Endothelial cell of umbilical vein (primary cell): ENCODE data around the gene TCF7L2. TPM values are rescaled to one million over a fixed set of nuclear protein-coding genes. Genes with fewer than 3 reads are reported as not detected.

ENCODE experiments used
- BruUV-seq: library from RNA; stranded (reverse); fragments of 400-500 nt; replicated peaks from 2 replicates; lab custom pipeline; 2021; lab: Mats Ljungman, UMichigan
- CTCF ChIA-PET: fragments of 300-600, 350-600 bp; sonication (Branson Sonifier 250); formaldehyde crosslinking; loops from one replicate; lab custom pipeline; 2021; ENCODE audit warnings: antibody characterized with exemption, inconsistent platforms; lab: Charles Lee
- POLR2A ChIA-PET: fragments of 300-600, 350-600 bp; sonication (Branson Sonifier 250); formaldehyde crosslinking; loops from one replicate; lab custom pipeline; 2021; ENCODE audit warnings: antibody characterized with exemption, inconsistent platforms; lab: Charles Lee
- DNase-seq: peaks from one replicate; pipeline ENCODE4 v3.0.0-alpha.2; 2011; ENCODE audit warnings: low read depth, low spot score
- FAIRE-seq: peaks from 2 replicates; lab custom pipeline; 2011; peaks lifted over from hg19 to GRCh38; lab: Jason Lieb, UNC
- H2AFZ ChIP-seq: 2 replicates; pipeline ENCODE4 v1.6.0; 2012; ENCODE audit warnings: low read depth, low read length, control low read depth, inconsistent platforms
- H3K27ac ChIP-seq: 2 replicates; pipeline ENCODE4 v1.5.1; 2011; ENCODE audit warnings: low read depth, mild to moderate bottlenecking, control low read depth, low read length, moderate library complexity; ENCODE audit not compliant: insufficient read depth
- H3K27me3 ChIP-seq, 2 experiments: 2 replicates each; pipeline versions ENCODE4 v1.6.0 to v1.6.1; 2011; ENCODE audit warnings: low read length in 2 of 2, mixed read lengths in 1 of 2; ENCODE audit not compliant: control insufficient read depth in 2 of 2, insufficient read depth in 2 of 2
- H3K36me3 ChIP-seq, 2 experiments: 2 replicates in 1 of 2; 3 replicates in 1 of 2; pipeline ENCODE4 v1.5.1; 2011; ENCODE audit warnings: low read length in 2 of 2, mild to moderate bottlenecking in 1 of 2, moderate library complexity in 1 of 2; ENCODE audit not compliant: control insufficient read depth in 2 of 2, insufficient read depth in 2 of 2; ENCODE audit errors: extremely low read depth in 1 of 2
- H3K4me1 ChIP-seq: 3 replicates; pipeline ENCODE4 v1.5.1; 2011; ENCODE audit warnings: mild to moderate bottlenecking, low read length; ENCODE audit not compliant: control insufficient read depth, insufficient read depth; ENCODE audit errors: extremely low read depth
- H3K4me2 ChIP-seq: 2 replicates; pipeline ENCODE4 v1.6.1; 2011; ENCODE audit warnings: low read length, control low read depth, mixed read lengths; ENCODE audit not compliant: insufficient read depth
- H3K4me3 ChIP-seq, 3 experiments: fragments of 200-600 bp in 1 of 3; sonication (generic), shearing (Covaris generic) in 1 of 3; replicated peaks in 1 of 3; 2 replicates each; pipeline ENCODE4 v1.5.1; 2011 to 2016; ENCODE audit warnings: control low read depth in 3 of 3, low read length in 3 of 3, mild to moderate bottlenecking in 2 of 3, inconsistent platforms in 1 of 3, low read depth in 1 of 3, moderate library complexity in 1 of 3; ENCODE audit not compliant: insufficient read depth in 1 of 3
- H3K79me2 ChIP-seq: 2 replicates; pipeline ENCODE4 v1.6.0; 2012; ENCODE audit warnings: low read length, inconsistent platforms; ENCODE audit not compliant: control insufficient read depth, insufficient read depth
- H3K9ac ChIP-seq: replicated peaks from 2 replicates; pipeline ENCODE3; 2011; ENCODE audit warnings: low read length, control low read depth; ENCODE audit not compliant: insufficient read depth; ENCODE audit errors: extremely low read depth
- H3K9me1 ChIP-seq: replicated peaks from 3 replicates; pipeline ENCODE4 v1.6.0; 2011; ENCODE audit warnings: mild to moderate bottlenecking, low read length; ENCODE audit not compliant: control insufficient read depth, insufficient read depth; ENCODE audit errors: extremely low read depth
- H3K9me3 ChIP-seq: replicated peaks from 2 replicates; pipeline ENCODE4 v1.5.1; 2012; ENCODE audit warnings: low read length, inconsistent platforms; ENCODE audit not compliant: control insufficient read depth, insufficient read depth
- H4K20me1 ChIP-seq: replicated peaks from 2 replicates; pipeline ENCODE3; 2011; ENCODE audit warnings: mild to moderate bottlenecking, low read length; ENCODE audit not compliant: control insufficient read depth, insufficient read depth; ENCODE audit errors: extremely low read depth
- CTCF ChIP-seq, 2 donors: IDR thresholded peaks; 1 replicate in 1 of 2; 2 replicates in 1 of 2; pipeline ENCODE4 v1.5.1; 2011; ENCODE audit warnings: low read length in 2 of 2, mild to moderate bottlenecking in 2 of 2, moderate library complexity in 2 of 2, control low read depth in 1 of 2, inconsistent platforms in 1 of 2, low read depth in 1 of 2; ENCODE audit not compliant: insufficient read depth in 1 of 2; ENCODE audit errors: extremely low read depth in 1 of 2
- EZH2 ChIP-seq: IDR thresholded peaks from 2 replicates; pipeline ENCODE4 v1.6.1; 2012; ENCODE audit warnings: borderline replicate concordance, low read depth, mild to moderate bottlenecking, moderate library complexity, low read length, inconsistent platforms; ENCODE audit not compliant: severe bottlenecking
- FOS ChIP-seq: IDR thresholded peaks from 2 replicates; pipeline ENCODE4 v1.6.1; 2011; ENCODE audit warnings: mild to moderate bottlenecking, low read length, moderate library complexity, borderline replicate concordance; ENCODE audit not compliant: insufficient read depth
- MAX ChIP-seq: IDR thresholded peaks from 2 replicates; pipeline ENCODE4 v1.6.1; 2011; ENCODE audit not compliant: insufficient read depth, insufficient read length
- MYC ChIP-seq: IDR thresholded peaks from one replicate; pipeline ENCODE4 v1.6.1; 2011; ENCODE audit warnings: mild to moderate bottlenecking, low read depth, low read length
- POLR2A ChIP-seq: IDR thresholded peaks from 2 replicates; pipeline ENCODE4 v1.6.1; 2012; ENCODE audit warnings: low read depth, mild to moderate bottlenecking, control low read depth, low read length
- POLR2AphosphoS5 ChIP-seq: IDR thresholded peaks from 2 replicates; pipeline ENCODE4 v1.6.1; 2012; ENCODE audit warnings: low read depth, mild to moderate bottlenecking, control low read depth, low read length, moderate library complexity; ENCODE audit not compliant: insufficient read depth
- dilution Hi-C: fragments of 300-500 bp; cut with MboI; formaldehyde crosslinking; loops from one replicate; pipeline ENCODE4 v1.15.0; 2019; ENCODE audit warnings: low sequenced_read_pairs; ENCODE audit not compliant: extremely low pct_ligation_motif_present
- intact Hi-C: fragments of 100-400 bp; cut with micrococcal nuclease; formaldehyde crosslinking; loops from one replicate; pipeline ENCODE4 v1.10.0; 2022
- polyA plus RNA-seq, 4 experiments: library from polyadenylated mRNA; depleted of rRNA in 3 of 4; stranded (reverse) in 3 of 4; unstranded in 1 of 4; fragments of >200 nt; gene quantifications; 2 replicates each; pipeline versions ENCODE4 v1.2.1 to v1.2.3, GENCODE V29; 2011 to 2012; ENCODE audit warnings: missing spikeins in 1 of 4
- total RNA-seq: library from RNA; stranded (reverse); gene quantifications from 2 replicates; pipeline ENCODE4 v1.2.3, GENCODE V29; 2021

The TCF7L2 gene
- total and polyA plus RNA-seq, 2 donors (not counting 3 experiments of a cell fraction or from before 2014, with no cell fraction given): 9.9 to 21.8 TPM

DNA sequence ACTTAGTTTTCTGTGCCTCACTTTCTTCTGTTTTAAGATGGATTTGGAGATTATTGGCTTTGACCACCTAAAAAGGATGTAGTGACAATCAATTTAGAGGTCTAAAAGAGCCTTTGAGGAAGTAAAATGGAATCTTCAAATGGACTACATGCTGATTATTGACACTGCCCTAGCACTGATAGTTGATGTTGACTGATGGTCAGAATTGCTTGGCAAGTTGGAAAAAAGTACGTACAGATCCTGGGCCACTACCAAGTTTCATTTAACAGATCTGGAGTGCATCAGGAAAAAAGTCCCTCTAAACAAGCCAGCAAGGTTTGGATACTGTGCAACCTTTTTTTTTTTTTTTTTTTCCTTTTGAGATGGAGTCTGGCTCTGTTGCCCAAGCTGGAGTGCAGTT is 81.1 kb downstream of the TCF7L2 start:
- no peak overlapping the region for H3K4me3 ChIP-seq
- no peaks in the 10 kb centered on the region for H3K36me3 ChIP-seq
- H2AFZ ChIP-seq: no peak overlapping the region
- no peaks in the 10 kb centered on the region for H3K9me1 ChIP-seq
- ChIA-PET CTCF (no interaction called here), POLR2A (no interaction called here)
- no peak overlapping the region for H3K9ac ChIP-seq
- TF ChIP-seq FOS (no peak), MYC (no peak), POLR2AphosphoS5 (no peak), MAX (no peak), POLR2A (no peak), CTCF (IDR thresholded peaks at IDR 0.05; ENCODE audit: extremely low read depth in 1 of 2, insufficient read depth in 1 of 2, low read depth in 1 of 2, low read length in 2 of 2) (no peak), EZH2 (no peak)
- no peak overlapping the region for H3K27ac ChIP-seq
- H3K4me2 ChIP-seq: no peak overlapping the region
- no peak for FAIRE-seq
- no peaks in the 10 kb centered on the region for H3K27me3 ChIP-seq
- H3K9me3 ChIP-seq: no peaks in the 10 kb centered on the region
- intact Hi-C loops: no loop called here
- peaks cover 6% of the 10 kb centered on the region for H3K79me2 ChIP-seq
- DNase-seq: no peak
- peaks cover 26% of the 10 kb centered on the region for H3K4me1 ChIP-seq
- BruUV-seq: no TSS peak
- H4K20me1 ChIP-seq: peaks cover 11% of the 10 kb centered on the region
- dilution Hi-C loops: no loop called here

DNA sequence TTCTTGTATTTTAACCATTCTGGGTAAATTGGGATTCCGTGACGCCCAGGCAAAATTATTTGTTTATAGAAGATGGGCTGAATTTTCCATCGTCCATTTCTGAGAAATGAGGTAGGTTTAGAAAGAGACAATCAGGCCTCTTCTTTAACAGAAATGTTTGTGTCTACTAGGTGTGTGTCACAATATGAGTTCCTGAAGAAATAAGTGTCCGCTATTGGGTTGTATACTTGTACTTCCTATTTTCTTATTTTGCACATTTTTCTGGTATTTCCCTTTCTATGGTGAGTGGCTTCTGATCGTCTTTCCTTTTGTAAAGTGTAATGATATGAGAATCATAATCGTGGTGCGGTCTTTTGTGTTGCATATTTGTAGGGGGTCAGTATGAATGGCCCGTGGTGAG is 83.9 kb downstream of the TCF7L2 start:
- intact Hi-C loops: no loop called here

More for the DNA sequence above, 83.9 kb downstream of the TCF7L2 start:
- no peak overlapping the region for H3K4me3 ChIP-seq
- H3K9me3 ChIP-seq: no peaks in the 10 kb centered on the region
- no peaks in the 10 kb centered on the region for H3K27me3 ChIP-seq
- dilution Hi-C loops: no loop called here
- no peaks in the 10 kb centered on the region for H3K9me1 ChIP-seq
- BruUV-seq: no TSS peak
- H3K9ac ChIP-seq: no peak overlapping the region
- FAIRE-seq: no peak
- peaks cover 6% of the 10 kb centered on the region for H3K79me2 ChIP-seq
- TF ChIP-seq POLR2A (no peak), FOS (no peak), MYC (no peak), MAX (no peak)
- no peak overlapping the region for H3K27ac ChIP-seq
- ChIA-PET CTCF (no interaction called here), POLR2A (no interaction called here)
- no peak overlapping the region for H3K4me2 ChIP-seq
- H2AFZ ChIP-seq: no peak overlapping the region
- DNase-seq: no peak
- H3K4me1 ChIP-seq: peaks cover 7% of the 10 kb centered on the region
- H4K20me1 ChIP-seq: peaks cover 5% of the 10 kb centered on the region
- H3K36me3 ChIP-seq: no peaks in the 10 kb centered on the region
